ENCODE results near the gene LRIG1. TPM values are rescaled to one million over a fixed set of nuclear protein-coding genes. Genes with fewer than 3 reads are reported as not detected.
A peak's percentile ranks its signal among the peaks of the same experiment; 100 is the strongest.

LRIG1 gene
- total RNA-seq, 1 experiment from 2014 or later: 16.0 TPM

DNA sequence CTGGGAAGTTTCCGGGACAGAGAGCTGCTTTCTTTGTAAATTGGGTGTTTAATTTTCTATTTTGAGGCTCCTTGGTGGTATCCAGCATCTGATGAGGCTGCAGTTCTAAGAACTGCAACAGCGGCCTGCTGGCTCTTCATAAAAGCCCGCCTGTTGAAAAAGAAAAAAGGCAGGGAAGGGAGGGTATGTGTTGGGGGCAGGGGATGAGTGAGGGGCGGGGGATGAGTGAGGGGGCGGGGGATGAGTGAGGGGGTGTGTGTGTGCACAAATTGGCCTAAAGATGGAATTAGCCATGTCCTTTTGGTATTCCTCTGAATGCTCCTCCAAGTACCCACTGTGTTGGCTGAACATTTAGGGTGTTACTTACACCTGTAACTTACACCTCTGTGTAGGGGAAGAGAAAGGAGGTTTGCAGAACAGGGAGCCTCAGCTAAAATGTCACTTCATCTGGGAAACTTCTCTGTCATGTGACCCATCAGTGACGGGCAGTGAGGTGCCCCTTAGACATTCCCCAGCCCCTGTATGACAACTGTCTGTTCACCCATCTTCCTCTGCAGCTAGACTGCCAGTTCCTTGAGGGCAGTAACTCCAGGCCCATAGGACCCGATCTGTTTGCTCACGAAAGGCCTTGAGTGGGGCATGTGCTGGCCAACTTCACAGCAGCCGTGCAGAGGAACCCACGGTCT is 57.6 kb downstream of the LRIG1 start:
- Histone ChIP-seq H3K4me1 (replicated peaks) (peaks cover 31% of the 10 kb centered on the region), H3K27me3 (replicated peaks) (no peaks in the 10 kb centered on the region), H3K36me3 (no peaks in the 10 kb centered on the region), H3K4me3 (no peak overlapping the region), H3K27ac (peak overlapping the region; percentile 41; the same call in 1 of the 2 replicates), H3K9me3 (replicated peaks) (no peaks in the 10 kb centered on the region)
- no peak for DNase-seq (ENCODE audit: low read depth in 1 of 2, low spot score in 2 of 2)

DNA sequence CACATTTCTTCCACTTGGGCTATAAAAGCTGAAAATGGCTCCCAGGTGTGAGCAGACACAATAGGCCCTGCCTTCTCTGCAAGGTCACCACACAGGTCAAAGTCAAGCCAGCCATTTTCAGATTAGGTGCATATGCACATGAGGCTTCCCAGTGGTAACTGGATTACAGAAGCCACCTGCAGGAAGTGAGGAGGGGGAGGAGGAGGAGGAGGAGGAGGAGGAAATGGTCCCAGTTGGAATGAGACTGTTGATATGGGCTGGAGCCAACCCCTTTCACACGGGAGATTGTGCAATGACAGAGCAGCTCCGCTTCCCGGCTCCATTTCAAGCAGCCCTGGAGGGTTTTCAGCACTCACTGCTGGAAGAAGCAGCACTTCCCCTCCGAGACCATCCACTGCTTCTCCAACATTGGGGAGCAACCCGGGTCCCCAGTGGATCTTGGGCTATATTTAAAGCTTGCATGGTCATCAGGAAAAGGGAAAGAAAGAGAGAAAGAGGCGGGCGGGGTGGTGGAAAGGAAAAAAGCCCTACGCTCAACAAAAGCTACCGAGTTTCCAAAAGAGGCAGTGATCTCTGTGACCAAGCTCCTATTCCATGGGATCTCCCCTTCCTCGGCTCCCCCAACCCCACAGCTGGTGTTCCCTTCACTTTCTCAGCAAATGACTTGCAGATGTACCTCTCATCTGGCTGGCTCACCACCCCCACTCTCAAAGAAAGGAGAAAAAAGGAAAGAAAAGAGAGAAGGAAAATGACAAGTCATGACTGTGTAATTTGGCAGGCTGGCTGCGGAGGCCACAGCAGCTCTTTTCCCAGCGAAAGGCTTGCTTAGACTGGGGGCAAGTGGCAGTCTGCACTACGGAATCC is 58.3 kb downstream of the LRIG1 start:
- Histone ChIP-seq H3K27ac (peak overlapping the region; percentile 41; the same call in 1 of the 2 replicates), H3K9me3 (replicated peaks) (no peaks in the 10 kb centered on the region), H3K4me1 (replicated peaks) (peaks cover 31% of the 10 kb centered on the region), H3K36me3 (no peaks in the 10 kb centered on the region), H3K27me3 (replicated peaks) (no peaks in the 10 kb centered on the region), H3K4me3 (no peak overlapping the region)
- DNase-seq (ENCODE audit: low read depth in 1 of 2, low spot score in 2 of 2): peak in 1 of 2 experiments; percentile 39

DNA sequence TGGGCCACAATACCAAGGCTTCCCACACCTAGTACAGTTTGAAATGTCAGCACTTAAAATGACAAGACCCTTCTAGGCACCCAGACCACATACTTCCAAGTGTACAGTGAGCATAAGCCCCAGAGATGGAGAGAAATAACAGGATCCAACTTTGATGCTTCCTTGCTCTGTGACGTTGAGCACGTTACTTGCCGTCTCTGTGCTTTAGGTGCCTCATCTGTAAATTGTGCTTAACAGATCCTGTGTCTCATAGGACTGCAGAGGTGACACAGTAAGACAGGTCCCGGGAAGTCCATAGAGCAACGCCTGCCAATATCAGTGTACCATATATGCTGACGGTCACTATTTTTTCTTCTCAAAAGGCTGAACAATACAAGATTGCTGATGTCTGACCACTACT is 59.1 kb downstream of the LRIG1 start:
- no peak overlapping the region for H3K4me3 ChIP-seq
- H3K9me3 ChIP-seq (replicated peaks): no peaks in the 10 kb centered on the region
- no peaks in the 10 kb centered on the region for H3K27me3 ChIP-seq (replicated peaks)
- peaks cover 31% of the 10 kb centered on the region for H3K4me1 ChIP-seq (replicated peaks)
- H3K36me3 ChIP-seq: no peaks in the 10 kb centered on the region
- H3K27ac ChIP-seq: peak overlapping the region; percentile 71
- DNase-seq (ENCODE audit: low read depth in 1 of 2, low spot score in 2 of 2): no peak

DNA sequence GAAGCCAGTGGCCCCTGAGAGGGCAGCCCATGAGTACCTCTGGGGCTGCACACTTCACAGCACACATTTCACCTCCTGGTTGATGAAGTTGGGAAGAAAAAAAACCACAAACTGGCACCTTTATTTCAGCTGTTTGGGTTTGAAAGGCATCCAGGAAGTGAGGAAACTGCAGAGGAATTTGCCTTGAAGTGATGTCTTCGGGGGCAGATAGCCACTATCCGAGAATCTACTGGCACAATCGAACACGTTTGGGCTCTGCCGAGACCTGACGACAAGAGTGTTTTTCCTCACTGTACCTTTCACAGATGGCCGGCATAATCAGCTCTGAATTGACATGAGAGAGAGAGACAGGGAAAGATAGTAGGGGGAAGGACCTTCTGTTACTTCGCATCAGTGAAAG is 59.7 kb downstream of the LRIG1 start:
- no peaks in the 10 kb centered on the region for H3K27me3 ChIP-seq (replicated peaks)
- H3K27ac ChIP-seq: peak overlapping the region; percentile 71
- H3K4me3 ChIP-seq: no peak overlapping the region
- H3K36me3 ChIP-seq: no peaks in the 10 kb centered on the region
- peaks cover 31% of the 10 kb centered on the region for H3K4me1 ChIP-seq (replicated peaks)
- no peaks in the 10 kb centered on the region for H3K9me3 ChIP-seq (replicated peaks)
- DNase-seq (ENCODE audit: low read depth in 1 of 2, low spot score in 2 of 2): peak in 1 of 2 experiments; percentile 63

DNA sequence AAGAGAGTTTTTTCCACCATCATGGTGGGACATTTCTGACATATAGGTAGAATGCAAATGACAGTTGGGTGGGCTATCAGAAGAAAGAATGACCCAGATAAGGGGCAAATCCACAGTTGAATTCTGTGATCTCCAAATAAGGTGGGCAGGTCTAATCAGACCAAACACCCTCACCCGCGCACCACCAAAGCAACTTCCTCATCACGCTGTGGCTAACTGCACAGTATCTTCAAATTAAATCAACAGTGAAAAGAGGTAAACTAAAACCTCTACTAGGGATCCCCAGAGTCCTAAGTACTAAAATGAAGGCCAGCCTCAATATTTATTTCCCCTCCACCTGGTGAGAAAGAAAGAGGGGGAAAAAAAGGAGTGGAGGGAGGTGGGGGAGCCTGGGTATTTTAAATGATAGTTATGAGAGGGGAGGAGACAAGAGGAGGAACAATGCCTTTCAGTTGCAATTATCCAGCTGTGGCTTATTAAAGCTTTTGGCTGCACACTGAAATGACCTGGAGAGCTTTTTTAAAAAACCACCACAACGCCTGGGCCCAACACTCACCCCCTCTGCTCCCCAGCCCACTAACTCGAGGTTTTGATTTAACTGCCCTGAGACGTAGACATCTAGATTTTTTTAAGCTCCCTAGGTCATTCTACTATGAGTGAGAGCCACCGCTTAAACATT is 61.0 kb downstream of the LRIG1 start:
- no peak overlapping the region for H3K4me3 ChIP-seq
- H3K36me3 ChIP-seq: no peaks in the 10 kb centered on the region
- H3K27me3 ChIP-seq (replicated peaks): no peaks in the 10 kb centered on the region
- H3K27ac ChIP-seq: 0 out of 2 replicates have a peak overlapping the region, but pooled peaks have one; percentile 71
- DNase-seq (ENCODE audit: low read depth in 1 of 2, low spot score in 2 of 2): no peak
- H3K4me1 ChIP-seq (replicated peaks): peaks cover 31% of the 10 kb centered on the region
- no peaks in the 10 kb centered on the region for H3K9me3 ChIP-seq (replicated peaks)

DNA sequence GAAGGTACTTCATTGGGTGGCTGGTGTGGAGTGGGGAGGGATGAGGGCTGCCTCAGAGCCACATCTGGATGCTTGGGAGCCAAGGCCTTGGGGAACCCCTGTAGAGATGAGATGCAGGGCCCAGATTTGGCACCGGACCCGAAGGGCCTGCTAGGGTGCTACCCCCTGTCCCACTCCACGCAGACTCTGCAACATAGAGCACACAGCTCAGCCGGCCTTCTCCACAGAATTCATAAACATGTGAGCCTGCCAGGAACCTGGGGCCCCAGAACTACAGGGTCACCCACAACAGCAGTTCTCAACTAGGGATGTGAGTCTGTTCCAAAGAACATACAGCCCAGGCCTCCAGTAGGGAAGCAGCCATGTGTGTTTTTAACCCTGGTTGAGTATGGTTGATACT is 62.8 kb downstream of the LRIG1 start:
- H3K4me3 ChIP-seq: no peak overlapping the region
- no peaks in the 10 kb centered on the region for H3K27me3 ChIP-seq (replicated peaks)
- H3K27ac ChIP-seq: no peak overlapping the region
- H3K36me3 ChIP-seq: no peaks in the 10 kb centered on the region
- no peak for DNase-seq (ENCODE audit: low read depth in 1 of 2, low spot score in 2 of 2)
- H3K9me3 ChIP-seq (replicated peaks): no peaks in the 10 kb centered on the region
- peaks cover 31% of the 10 kb centered on the region for H3K4me1 ChIP-seq (replicated peaks)

DNA sequence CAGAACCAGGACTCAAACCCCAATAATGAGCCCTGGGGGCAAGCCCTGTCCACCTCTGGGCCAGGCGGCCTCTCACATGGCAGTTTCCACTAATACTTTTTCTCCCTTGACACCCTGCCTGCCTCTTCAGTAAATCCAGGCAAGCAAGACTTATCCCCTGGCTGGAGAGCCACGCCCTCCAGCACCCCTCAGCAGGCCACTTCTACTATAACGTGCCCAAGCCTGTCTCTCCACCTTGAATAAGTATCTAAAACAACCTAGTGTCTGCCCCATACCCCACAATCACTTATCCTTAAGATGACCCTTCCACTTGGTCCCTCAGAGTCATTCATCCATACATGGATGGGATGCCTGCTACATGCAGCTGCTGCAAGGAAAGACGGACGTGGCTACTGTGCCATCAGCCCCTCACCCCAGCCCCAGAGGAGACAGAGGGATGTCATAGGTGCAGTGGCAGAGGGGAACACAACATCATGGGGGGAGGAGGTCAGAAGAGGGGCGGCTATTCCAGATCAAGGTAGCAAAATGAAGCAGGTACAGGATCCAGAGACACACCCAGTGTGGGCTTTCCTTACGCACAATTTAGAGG is 63.4 kb downstream of the LRIG1 start:
- H3K36me3 ChIP-seq: no peaks in the 10 kb centered on the region
- no peak overlapping the region for H3K27ac ChIP-seq
- H3K27me3 ChIP-seq (replicated peaks): no peaks in the 10 kb centered on the region
- H3K4me3 ChIP-seq: no peak overlapping the region
- H3K4me1 ChIP-seq (replicated peaks): peaks cover 25% of the 10 kb centered on the region
- DNase-seq (ENCODE audit: low read depth in 1 of 2, low spot score in 2 of 2): no peak
- no peaks in the 10 kb centered on the region for H3K9me3 ChIP-seq (replicated peaks)

DNA sequence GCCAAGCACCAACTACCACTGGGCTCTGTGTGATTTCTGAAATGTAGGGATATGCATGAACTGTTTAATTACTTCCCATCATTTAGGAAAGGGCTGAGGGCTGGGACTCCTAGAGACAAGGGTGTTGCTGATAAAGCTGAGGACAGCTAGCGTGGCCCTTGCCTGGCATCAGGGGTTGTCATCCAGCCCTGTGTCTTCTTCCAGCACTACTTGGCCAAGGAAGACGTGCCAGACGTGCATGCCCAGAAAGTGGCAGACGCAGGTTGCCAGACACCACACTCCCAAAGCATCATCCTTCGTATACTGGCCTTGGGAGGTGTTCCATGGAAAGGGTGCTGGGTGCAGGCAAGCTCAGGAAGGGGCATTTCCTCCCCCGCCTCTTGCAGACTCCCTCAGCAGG is 64.8 kb downstream of the LRIG1 start:
- no peaks in the 10 kb centered on the region for H3K27me3 ChIP-seq (replicated peaks)
- H3K27ac ChIP-seq: no peak overlapping the region
- H3K36me3 ChIP-seq: no peaks in the 10 kb centered on the region
- peaks cover 10% of the 10 kb centered on the region for H3K4me1 ChIP-seq (replicated peaks)
- no peaks in the 10 kb centered on the region for H3K9me3 ChIP-seq (replicated peaks)
- no peak overlapping the region for H3K4me3 ChIP-seq
- DNase-seq (ENCODE audit: low read depth in 1 of 2, low spot score in 2 of 2): no peak

DNA sequence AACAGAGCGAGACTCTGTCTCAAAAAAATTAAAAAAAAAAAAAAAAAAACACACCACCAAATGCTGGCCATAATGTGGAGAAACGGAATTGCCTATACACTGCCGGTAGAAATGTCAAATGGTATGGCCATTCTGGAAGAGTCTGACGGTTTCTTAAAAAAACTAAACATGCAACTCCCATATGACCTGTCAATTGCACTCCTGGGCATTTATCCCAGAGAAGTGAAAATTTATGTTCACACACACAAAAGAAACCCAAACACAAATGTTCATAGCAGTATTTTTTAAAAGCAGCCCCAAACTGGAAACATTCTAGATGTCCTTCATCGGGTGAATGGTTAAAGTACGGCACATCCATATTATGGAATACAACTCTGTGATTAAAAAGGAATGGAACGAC is 66.1 kb downstream of the LRIG1 start:
- Histone ChIP-seq H3K9me3 (replicated peaks) (no peaks in the 10 kb centered on the region), H3K4me3 (no peak overlapping the region), H3K4me1 (replicated peaks) (no peaks in the 10 kb centered on the region), H3K27me3 (replicated peaks) (no peaks in the 10 kb centered on the region), H3K27ac (no peak overlapping the region), H3K36me3 (no peaks in the 10 kb centered on the region)
- no peak for DNase-seq (ENCODE audit: low read depth in 1 of 2, low spot score in 2 of 2)

DNA sequence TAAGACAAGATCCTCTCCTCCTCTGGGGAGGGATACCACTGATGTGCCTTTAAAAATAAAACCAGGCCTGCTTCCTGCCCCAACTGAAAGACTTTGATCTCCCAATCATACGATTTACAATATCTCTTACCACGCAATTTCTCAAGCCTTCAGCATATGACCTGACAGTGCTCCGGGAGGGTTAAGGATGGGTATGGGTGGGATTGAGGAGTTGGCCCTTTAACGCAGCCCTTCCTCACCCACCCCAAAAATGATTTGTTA is 67.4 kb downstream of the LRIG1 start:
- Histone ChIP-seq H3K4me3 (no peak overlapping the region), H3K36me3 (no peaks in the 10 kb centered on the region), H3K27ac (no peak overlapping the region), H3K4me1 (replicated peaks) (peaks cover 9% of the 10 kb centered on the region), H3K27me3 (replicated peaks) (no peaks in the 10 kb centered on the region), H3K9me3 (replicated peaks) (no peaks in the 10 kb centered on the region)
- DNase-seq (ENCODE audit: low read depth in 1 of 2, low spot score in 2 of 2): no peak

DNA sequence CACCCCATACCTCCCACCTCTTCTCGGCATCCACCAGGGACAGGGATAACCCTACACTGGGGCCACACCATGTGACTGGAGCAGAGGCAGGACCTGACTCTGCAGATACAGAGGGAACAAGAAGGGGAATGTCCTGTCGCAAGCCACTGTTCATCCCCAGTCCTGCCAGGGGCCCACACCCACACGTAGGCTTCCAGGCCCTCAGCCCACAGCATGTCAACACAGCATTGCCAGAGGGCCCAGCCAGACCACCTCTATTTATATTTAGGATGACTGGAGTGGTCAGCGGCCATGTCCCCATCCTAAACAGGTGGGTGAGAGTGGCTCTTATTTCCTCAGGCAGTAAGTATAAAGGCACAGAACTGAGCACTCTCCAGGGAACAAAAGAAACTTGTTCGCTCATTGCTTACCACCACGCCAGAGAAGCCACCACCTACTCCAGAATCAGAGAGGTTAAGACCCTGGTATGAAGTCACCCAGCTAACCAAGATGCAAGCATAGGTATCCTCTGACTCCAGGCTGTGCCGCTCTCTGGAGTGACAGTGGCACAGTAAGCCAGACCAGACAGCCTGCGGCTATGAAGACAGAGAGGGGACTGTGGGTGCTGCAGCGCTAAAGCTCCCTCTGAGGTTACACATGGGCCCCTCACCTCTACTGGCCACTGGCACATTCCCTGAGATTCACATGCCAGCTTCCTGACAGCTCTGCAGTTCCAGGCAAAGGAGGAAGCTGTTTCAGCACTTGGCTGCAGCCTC is 67.9 kb downstream of the LRIG1 start:
- Histone ChIP-seq H3K36me3 (no peaks in the 10 kb centered on the region), H3K4me3 (no peak overlapping the region), H3K27ac (no peak overlapping the region), H3K9me3 (replicated peaks) (no peaks in the 10 kb centered on the region), H3K4me1 (replicated peaks) (peaks cover 13% of the 10 kb centered on the region), H3K27me3 (replicated peaks) (no peaks in the 10 kb centered on the region)
- no peak for DNase-seq (ENCODE audit: low read depth in 1 of 2, low spot score in 2 of 2)

DNA sequence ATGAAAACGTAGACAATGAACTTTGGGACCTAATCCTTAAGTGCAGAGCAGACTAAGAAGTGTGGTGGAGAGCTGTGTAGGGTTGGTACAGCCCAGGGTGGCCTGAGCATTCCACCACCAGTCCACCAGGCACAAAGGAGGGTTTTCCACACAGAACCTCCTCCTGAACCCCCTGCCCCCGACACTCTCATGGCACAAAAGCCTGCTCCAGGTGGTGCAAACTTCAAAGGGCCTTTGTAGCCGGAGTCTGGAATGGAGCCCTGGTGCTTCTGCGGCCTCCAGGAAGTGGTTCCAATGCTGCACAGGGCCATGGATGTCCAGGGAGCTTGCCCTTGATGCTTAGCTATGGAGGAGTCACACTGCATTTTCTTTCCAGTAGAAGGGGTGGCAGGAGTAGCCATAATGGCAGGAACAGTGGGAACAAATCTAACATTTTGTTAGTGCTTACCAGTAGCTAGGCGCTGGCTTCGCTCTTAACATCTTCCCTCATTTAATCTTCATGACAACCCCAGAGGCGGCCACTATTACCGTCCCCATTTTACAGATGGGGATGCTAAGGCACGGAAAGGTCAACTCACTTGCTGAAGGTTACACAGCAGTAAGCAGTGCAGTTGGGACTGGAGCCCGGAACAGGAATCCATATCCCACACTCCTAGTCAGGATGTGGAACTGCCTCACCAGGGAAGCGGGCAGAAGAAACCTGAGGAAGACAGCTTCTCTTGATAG is 68.6 kb downstream of the LRIG1 start:
- Histone ChIP-seq H3K9me3 (replicated peaks) (no peaks in the 10 kb centered on the region), H3K36me3 (no peaks in the 10 kb centered on the region), H3K4me3 (no peak overlapping the region), H3K27me3 (replicated peaks) (no peaks in the 10 kb centered on the region), H3K4me1 (replicated peaks) (peaks cover 13% of the 10 kb centered on the region), H3K27ac (no peak overlapping the region)
- DNase-seq (ENCODE audit: low read depth in 1 of 2, low spot score in 2 of 2): no peak

DNA sequence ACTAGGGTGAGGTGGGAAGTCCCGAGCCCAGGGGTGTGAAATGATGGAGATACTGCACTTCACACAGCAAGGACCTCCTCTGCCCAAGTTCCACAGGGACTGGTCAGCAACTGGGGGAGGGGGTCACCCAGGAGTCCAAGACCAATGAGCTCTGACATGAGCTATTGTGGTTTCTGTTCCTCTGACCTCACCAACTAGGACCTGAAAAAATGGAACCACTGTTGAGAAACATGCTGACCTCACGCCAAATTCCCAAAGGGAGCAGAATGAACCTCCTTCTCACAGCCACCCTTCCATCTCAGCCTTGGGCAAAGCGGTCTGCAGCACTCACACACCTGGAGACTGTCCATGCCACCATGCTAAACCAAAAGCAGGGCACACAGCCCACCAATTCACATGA is 69.3 kb downstream of the LRIG1 start:
- peaks cover 13% of the 10 kb centered on the region for H3K4me1 ChIP-seq (replicated peaks)
- no peak for DNase-seq (ENCODE audit: low read depth in 1 of 2, low spot score in 2 of 2)
- H3K27ac ChIP-seq: no peak overlapping the region
- no peak overlapping the region for H3K4me3 ChIP-seq
- no peaks in the 10 kb centered on the region for H3K9me3 ChIP-seq (replicated peaks)
- no peaks in the 10 kb centered on the region for H3K36me3 ChIP-seq
- H3K27me3 ChIP-seq (replicated peaks): no peaks in the 10 kb centered on the region

Measured in SJSA1 (cell line).